ENCODE data around the gene KIRREL3. TPM values are rescaled to one million over a fixed set of nuclear protein-coding genes. Genes with fewer than 3 reads are reported as not detected.

The KIRREL3 gene
- total and polyA plus RNA-seq, 4 donors, result 0.02 to 0.71 (median 0.15) TPM; not detected in 1

DNA sequence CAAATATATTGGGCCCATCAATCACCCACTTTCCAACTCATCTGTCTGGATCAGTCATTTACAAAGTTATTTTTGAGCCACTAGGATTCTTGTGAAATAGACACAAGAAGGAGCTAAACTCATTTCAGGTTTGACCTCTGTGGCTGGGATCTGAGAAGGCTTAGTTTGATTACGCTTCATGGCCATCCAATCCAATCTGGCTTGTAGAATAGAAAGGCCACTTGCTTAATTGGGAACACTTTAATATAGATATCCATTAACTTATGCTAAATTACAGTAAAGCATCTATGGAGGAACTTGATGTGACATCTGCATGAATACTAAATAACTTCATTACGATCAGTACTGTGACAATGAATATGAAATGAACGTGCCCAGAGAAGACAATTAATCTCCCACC, 360.9 kb downstream of the KIRREL3 start:
- Histone ChIP-seq H3K4me3 (no peak overlapping the region), H3K9ac (ENCODE audit: insufficient read depth in 1 of 2, low read length in 2 of 2) (no peak overlapping the region), H3K4me1 (ENCODE audit: control insufficient read depth in 5 of 5, insufficient read depth in 5 of 5, low read length in 5 of 5) (no peaks in the 10 kb centered on the region), H3K27ac (ENCODE audit: low read depth in 1 of 2, low read length in 1 of 2) (no peak overlapping the region), H3K36me3 (ENCODE audit: control insufficient read depth in 4 of 4, insufficient read depth in 4 of 4, low read length in 4 of 4) (no peaks in the 10 kb centered on the region), H3K9me3 (ENCODE audit: control insufficient read depth in 4 of 4, insufficient read depth in 3 of 4, low read length in 3 of 4) (peaks cover 0 to 3% (median 0%) of the 10 kb centered on the region in 4 donors), H3K27me3 (ENCODE audit: control insufficient read depth in 3 of 3, insufficient read depth in 3 of 3, low read length in 2 of 3) (no peaks in the 10 kb centered on the region)
- no peak for ATAC-seq (ENCODE audit: insufficient read depth, low FRiP score)
- 91 to 95% methylated on average over 3 of the region's 3 CpGs for WGBS, 2 donors
- TF ChIP-seq, protein P1, sequence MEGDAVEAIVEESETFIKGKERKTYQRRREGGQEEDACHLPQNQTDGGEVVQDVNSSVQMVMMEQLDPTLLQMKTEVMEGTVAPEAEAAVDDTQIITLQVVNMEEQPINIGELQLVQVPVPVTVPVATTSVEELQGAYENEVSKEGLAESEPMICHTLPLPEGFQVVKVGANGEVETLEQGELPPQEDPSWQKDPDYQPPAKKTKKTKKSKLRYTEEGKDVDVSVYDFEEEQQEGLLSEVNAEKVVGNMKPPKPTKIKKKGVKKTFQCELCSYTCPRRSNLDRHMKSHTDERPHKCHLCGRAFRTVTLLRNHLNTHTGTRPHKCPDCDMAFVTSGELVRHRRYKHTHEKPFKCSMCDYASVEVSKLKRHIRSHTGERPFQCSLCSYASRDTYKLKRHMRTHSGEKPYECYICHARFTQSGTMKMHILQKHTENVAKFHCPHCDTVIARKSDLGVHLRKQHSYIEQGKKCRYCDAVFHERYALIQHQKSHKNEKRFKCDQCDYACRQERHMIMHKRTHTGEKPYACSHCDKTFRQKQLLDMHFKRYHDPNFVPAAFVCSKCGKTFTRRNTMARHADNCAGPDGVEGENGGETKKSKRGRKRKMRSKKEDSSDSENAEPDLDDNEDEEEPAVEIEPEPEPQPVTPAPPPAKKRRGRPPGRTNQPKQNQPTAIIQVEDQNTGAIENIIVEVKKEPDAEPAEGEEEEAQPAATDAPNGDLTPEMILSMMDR (IDR thresholded peaks at IDR 0.05; ENCODE audit: control extremely low read depth, extremely low read depth), result no peak
- no peak for DNase-seq

DNA sequence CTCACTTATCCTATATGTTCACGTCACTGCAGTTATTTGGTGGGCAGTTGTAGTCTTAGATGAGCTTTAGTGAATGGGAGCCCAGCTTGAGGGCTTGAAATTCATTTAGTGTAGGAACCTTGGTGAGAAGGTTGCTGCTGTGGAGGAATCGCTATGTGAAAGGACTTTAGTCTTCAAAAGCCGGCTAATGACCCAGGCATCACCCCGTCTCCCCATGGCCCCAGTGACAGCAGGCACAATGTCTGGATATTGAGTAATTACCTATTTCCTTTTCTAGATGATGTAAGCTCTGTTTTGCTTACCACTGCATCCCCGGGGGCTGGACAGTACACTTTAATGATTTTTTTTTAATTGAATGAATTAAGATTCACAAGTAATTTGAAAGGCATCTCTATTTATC, 361.9 kb downstream of the KIRREL3 start:
- Histone ChIP-seq H3K4me1 (ENCODE audit: control insufficient read depth in 5 of 5, insufficient read depth in 5 of 5, low read length in 5 of 5) (no peaks in the 10 kb centered on the region), H3K27ac (ENCODE audit: low read depth in 1 of 2, low read length in 1 of 2) (no peak overlapping the region), H3K9me3 (ENCODE audit: control insufficient read depth in 4 of 4, insufficient read depth in 3 of 4, low read length in 3 of 4) (peaks cover 0 to 3% (median 0%) of the 10 kb centered on the region in 4 donors), H3K9ac (ENCODE audit: insufficient read depth in 1 of 2, low read length in 2 of 2) (no peak overlapping the region), H3K4me3 (no peak overlapping the region), H3K36me3 (ENCODE audit: control insufficient read depth in 4 of 4, insufficient read depth in 4 of 4, low read length in 4 of 4) (no peaks in the 10 kb centered on the region), H3K27me3 (ENCODE audit: control insufficient read depth in 3 of 3, insufficient read depth in 3 of 3, low read length in 2 of 3) (no peaks in the 10 kb centered on the region)
- no peak for DNase-seq
- 44 to 51% methylated on average over 5 of the region's 5 CpGs for WGBS, 2 donors
- ATAC-seq (ENCODE audit: insufficient read depth, low FRiP score), result no peak
- TF ChIP-seq, protein P1 (IDR thresholded peaks at IDR 0.05; ENCODE audit: control extremely low read depth, extremely low read depth), result no peak

DNA sequence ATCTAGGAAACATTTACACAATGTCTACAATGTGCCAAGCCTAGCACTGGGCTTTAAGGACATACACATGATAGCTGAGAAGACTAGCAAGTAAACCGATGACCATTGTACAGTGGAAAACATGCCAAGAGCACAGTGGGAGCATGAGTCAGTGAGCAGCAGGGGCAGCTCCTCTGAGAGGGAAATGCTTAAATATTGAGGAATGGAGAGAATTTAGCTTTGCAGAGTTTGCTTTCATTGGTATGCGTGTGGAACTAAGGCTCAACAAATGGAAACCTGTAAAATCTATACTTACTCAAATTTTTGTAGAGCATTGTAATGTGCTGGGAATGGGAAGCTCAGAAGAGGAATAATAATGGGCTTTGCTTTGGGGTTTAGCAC, 362.8 kb downstream of the KIRREL3 start:
- Histone ChIP-seq H3K4me1 (ENCODE audit: control insufficient read depth in 5 of 5, insufficient read depth in 5 of 5, low read length in 5 of 5) (no peaks in the 10 kb centered on the region), H3K27me3 (ENCODE audit: control insufficient read depth in 3 of 3, insufficient read depth in 3 of 3, low read length in 2 of 3) (peaks cover 0 to 2% (median 0%) of the 10 kb centered on the region in 3 donors), H3K27ac (ENCODE audit: low read depth in 1 of 2, low read length in 1 of 2) (no peak overlapping the region), H3K9ac (ENCODE audit: insufficient read depth in 1 of 2, low read length in 2 of 2) (no peak overlapping the region), H3K4me3 (no peak overlapping the region), H3K9me3 (ENCODE audit: control insufficient read depth in 4 of 4, insufficient read depth in 3 of 4, low read length in 3 of 4) (peaks cover 0 to 3% (median 0%) of the 10 kb centered on the region in 4 donors), H3K36me3 (ENCODE audit: control insufficient read depth in 4 of 4, insufficient read depth in 4 of 4, low read length in 4 of 4) (no peaks in the 10 kb centered on the region)
- DNase-seq, result no peak
- no peak for ATAC-seq (ENCODE audit: insufficient read depth, low FRiP score)
- TF ChIP-seq, protein P1 (IDR thresholded peaks at IDR 0.05; ENCODE audit: control extremely low read depth, extremely low read depth), result no peak
- 79 to 81% methylated on average over 2 of the region's 2 CpGs for WGBS, 2 donors
